GM19043 (cell line): Measurements from ENCODE around the gene F3.

Experiments
- ATAC-seq: cut with Tn5 transposase; IDR thresholded peaks from one replicate; pipeline ENCODE4 v1.9.1; 2021; ENCODE audit warnings: low read depth; ENCODE audit not compliant: unreplicated experiment

F3 gene

DNA sequence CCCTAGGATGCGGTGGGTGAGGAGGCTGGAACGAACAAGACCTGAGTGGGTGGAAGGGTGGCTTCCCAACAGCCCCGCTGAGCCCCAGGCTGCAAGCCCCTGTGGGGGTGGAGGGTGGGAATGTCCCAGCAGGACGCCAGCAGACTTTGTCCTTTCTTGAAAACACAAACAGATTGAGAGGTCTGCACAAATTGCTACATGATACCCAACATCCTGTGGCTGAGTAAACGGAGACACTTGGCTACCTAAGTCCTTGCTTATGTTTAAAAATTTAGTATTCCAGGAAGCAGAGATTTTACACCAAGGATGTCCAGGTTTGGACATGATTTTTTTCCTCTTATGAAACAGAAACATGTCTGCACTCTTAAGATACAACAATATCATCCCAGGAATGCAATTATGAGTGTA is 11.8 kb upstream of the F3 start:
- ATAC-seq: no peak

DNA sequence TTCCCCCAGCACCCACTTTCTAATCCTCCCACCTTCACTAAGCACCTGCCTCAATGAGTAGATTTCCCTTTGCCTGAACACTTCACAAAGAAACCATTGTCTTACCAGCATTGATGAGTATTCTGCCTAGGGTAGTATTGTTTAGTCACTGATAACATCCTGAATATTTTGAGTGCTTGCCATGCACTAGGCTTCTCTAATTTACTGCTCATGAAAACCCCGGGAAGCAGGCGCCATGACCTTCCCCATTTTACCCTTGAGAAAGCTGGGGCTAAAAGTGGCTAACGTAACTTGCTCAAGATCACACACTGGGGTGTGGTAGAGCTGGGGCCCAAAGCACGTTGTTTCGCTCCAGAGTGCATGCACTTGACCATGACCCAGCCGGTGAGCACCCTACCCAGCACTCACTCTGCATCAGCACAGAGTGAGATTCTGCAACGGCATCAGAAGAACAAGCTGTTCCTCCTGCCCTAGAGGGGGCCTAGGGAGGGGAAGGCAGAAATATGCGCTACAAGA is 10.6 kb upstream of the F3 start:
- ATAC-seq: no peak

DNA sequence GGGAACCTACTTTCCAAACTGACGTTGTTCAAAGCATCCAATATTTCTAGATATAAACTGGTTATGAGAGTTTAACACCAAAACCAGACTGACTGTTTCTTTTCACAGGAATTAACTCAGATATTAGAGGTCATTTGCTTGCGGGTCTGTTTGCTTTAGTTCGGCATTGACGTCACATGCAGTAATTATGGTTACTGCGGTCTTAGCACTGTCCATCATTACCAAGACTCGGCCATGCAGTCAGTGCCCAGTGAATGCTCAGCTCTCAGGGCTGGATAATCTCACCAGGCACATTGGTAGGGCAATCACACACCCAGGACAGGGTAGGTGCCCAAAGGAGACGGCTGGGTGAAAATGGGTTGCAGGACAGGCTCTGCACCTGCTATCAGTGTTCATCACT is 9.9 kb upstream of the F3 start:
- no peak for ATAC-seq

DNA sequence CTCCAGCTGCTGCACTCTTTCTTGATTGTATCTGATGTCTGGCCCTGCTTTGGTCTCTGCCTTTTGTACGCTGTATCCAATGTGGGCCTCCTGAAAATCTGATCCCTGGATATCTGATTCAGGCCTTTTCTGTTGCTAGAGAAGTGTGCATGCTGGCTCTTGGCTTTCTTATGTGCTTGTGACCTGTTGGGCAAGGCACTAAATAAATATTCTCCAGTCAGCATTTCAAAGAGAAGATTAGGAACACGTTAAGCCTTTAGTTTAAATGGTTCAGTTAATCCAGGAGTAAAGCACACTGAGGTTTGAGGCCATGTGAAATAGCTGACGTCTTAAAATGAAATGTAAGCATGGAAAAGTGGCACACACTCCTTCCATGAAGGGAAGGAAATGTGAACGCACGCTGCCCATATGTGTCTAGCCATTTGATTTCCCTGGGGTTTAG is 9.3 kb upstream of the F3 start:
- ATAC-seq: no peak

DNA sequence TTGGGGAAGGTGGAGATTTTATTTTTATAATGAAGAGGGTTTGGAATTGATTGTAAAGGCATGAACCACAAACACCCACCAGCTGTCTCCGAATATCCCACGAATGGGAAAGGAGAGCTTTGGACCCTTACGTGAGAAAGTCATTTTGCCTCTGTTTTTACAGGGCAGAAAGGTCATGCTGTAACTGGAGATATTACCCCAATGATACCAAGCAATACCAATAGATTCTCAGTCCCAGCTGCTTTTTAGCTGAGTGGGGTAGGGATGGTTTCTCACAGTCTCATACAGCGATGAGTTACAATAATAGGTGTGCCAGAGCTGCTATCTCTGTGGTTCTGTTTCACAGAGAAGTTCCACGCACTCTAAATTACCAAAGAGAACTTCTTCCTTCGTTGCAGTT is 8.8 kb upstream of the F3 start:
- no peak for ATAC-seq

DNA sequence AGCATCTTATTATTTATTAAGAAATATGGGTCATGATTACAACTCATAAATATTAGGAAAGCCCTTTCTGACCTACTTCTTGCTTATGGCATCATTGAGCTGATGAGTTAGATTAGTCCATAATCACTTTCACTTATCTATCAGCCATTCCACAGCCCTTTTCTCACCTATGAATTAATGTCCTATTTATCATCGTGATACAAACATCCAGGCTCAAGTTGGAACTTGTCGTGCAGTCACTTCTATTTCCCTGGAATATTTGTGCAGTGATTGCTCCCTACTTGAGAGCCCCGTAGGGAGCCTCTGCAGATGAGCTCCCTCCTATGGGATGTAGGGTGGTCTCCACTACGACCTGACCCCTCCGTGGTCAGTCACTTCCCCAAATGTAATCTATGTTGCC is 8.1 kb upstream of the F3 start:
- no peak for ATAC-seq

DNA sequence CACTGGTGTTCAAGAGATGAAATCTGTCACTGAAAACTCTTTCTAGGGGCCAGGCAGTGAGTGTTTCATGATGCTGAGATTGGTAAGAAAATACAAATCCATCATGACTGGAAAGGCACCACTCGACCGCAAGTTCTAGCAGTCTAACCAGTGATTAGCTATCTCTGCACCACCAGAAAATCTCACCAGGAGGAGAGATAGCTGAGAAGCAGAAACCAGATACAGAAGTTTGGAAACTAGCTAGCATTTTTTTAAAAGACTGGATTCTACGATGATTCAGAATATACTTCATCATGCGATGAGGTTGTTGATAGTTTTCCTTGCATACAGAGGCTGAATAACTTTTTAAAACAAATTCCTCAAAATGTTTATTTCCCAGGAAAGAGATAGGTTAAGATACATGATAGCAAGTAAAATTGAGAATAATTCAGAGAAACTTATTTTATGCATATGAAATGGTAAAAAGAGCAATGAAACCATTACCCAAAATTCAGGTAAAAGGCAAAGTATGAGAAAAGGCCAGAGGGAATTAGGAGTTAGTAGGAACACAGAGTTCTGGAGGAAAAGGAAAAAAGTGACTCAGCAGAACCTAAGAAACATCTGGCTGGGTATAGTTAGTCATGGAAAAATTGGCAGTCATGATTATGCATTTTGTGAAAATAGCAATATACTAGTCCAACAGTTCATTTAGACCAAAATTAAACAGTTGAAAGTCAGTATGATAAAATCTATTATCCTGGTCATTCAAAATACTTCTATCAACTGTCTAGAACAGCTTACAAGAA is 3.3 kb upstream of the F3 start:
- no peak for ATAC-seq

DNA sequence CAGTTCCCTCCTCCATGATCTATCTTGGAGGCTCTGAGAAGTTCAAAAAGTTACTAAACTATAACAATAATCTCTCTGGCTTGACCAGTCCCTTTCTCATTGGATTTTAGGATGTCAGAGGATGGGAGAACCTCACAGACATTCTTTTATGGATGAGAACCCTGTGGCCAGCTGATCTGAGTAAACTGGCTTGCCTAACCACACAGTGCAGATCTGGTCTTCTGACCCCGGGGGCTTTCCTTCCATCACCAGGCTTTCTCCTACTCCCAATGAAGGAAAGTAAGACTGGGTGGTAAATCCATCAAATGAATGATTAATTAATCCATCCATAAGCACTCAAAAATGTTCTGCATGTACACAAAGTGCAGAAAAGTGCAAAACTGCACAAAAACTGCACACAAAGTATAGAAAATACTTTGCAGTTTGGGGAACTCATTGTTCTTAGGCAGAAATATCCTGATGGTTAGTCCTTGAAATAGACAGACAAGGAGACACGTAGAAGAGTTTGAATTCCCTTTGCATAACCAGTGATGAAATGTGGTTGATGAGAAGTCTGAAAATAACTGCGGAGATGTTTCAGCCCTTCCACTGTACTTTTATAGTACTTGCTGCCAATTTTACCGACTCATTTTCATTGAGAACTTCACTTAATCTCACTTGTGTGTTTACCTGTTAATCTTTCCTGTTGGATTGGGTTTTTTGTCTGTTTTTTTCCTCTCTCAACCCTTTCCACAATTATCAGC is 2.5 kb upstream of the F3 start:
- no peak for ATAC-seq

DNA sequence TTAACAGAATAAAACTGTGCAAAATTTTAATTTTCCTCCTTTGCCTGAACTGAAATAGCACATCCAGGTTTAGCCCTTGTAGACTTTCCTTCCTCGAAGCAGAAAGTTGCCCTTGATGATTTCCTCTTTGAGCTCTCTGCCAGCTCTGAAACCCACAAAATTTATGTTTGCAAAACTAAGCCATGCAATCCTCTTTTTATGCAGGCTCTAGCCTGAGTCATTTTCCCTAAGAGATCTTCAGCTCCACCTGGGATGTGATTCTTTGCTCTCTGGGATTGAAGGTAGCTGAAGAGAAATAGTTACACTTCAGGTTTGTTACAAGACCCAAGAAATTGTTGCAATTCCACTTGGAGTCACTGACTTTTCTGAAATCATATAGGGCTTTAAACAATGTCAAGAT is 1.4 kb upstream of the F3 start:
- no peak for ATAC-seq

DNA sequence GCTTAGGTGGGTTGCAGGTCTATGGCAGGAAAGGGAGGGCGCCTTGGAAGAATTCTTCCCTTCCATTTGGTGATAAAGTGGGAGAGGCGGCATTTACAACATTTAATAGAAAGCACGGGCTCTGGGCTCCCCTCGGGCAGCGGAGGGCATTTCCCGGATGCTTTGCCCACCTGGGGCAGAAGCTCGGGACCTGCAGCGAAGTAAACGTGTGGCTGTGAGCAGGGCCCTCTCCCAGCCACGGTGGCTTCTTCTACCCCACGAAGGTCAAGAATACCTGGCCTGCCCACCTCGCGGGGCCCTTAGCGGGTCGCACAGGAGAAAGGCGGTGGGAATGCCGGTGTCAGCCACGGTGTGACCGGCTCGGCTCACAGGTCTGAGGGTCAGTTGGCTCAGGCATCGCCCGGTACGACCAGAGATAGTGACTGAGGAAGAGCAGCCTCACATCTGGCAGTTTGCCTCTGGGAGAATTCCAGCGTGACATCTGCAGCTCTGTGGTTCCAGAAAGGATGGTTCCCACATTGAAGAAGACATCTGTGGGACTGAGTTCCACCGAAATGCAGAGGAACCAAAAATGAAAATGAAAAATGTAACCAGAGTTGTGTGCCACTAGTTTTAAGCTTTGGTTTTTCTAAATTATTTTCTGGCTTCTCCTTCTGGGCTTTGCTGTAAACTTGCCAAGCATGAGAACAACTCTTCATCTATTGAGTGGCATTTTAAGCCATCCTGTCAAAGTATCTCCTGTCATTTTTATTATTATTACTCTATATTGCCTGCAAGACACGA is 720 bp upstream of the F3 start:
- ATAC-seq: no peak

DNA sequence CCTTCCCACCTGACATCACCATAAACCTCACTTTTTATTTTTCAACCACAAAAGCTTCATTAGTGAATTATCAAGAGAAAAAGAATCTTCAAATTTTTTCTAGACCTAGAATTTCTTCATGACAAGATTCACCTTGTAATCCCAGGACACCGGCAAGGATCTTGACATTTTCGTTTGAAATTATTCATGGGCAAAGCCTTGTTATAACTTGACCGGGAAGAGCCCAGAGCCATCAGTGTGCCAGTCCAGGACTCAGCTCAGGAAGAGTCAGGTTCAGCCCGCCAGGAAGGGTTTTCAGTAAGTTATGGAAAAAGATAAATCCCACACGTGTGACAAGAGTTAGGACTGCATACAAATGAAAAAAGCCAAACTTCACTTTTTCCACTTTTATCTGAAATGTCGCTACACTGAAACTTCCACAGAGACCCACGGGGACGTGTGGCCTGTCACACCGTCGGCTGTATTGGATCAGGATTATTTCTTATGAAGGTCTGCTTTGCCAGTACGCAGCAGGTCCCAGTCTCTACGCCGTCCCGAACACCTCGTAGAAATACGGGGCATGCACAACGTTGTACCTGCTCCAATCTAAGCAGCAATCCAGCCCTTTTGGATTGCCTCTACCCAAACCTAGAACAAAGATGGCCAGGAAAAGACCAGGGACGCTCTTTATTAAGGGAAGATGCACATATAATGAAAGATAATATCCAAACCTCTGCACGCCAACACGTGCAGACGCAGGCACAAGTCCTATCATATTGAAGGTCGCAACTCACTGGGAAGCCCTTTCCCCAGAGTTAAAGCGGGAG is 916 bp downstream of the F3 start:
- no peak for ATAC-seq

DNA sequence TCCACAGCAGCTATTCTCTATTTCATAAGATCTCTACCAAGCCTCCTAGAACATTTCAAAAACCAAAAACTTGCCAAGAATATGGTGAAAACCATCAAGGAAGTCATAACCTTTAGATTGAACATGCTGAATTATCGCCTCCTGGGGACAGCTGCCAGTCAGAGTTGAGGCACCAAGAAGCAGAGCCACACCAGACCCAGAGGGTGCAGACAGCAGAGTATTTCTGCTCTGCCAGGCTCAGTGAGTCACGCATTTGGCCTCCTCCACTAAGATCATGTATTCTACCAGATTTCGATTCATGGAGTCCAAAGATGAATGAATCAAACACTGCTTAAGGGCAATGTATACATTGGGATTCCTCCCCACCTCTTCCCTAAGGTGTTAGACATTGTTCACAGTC is 2.1 kb downstream of the F3 start:
- ATAC-seq: no peak

DNA sequence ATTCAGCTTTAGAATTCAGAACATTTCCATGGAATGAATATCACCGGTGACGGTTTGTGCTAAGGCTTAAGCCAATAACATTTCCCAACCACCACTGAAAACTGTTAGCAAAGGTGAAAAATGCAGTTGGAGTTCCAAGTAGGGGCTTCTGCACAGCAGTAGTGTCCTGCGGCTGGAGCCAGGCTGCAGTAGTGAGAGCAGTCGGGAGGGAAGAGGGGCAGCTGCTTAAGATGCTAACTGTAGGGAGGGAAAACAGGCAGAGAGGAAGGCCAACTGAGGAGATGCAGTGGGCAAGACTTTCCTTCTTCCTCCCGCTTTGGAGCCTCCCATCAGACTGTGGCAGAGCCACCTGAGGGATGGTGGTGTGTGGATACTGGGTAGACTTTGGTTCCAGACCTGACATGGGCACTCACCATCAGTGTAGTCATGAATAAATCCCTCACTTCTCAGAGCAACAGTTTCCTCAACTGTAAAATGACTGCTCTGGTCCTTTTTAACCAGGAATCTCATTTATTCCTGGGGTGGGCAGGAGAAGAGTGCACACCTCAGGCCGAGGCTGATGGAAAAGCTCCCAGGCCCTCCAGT is 3.2 kb downstream of the F3 start:
- no peak for ATAC-seq

DNA sequence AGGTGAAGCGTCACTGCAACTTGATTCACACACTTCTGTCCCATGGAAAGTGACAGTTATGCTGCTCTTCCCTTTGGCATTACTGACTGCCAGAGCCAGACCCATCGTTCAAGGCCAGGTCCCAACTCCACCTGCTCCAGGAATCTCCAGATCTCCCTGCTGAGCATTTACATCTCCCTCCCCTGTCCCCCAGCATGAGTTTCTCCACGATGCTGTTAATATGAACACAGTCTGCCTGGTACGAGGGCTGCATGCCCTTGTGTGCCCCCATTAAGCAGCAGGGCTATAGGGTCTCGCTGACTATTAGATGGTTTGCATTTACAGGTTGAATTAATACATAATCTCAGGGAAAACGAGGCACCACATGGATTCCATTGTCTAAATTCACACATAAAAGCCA is 4.3 kb downstream of the F3 start:
- ATAC-seq: no peak

DNA sequence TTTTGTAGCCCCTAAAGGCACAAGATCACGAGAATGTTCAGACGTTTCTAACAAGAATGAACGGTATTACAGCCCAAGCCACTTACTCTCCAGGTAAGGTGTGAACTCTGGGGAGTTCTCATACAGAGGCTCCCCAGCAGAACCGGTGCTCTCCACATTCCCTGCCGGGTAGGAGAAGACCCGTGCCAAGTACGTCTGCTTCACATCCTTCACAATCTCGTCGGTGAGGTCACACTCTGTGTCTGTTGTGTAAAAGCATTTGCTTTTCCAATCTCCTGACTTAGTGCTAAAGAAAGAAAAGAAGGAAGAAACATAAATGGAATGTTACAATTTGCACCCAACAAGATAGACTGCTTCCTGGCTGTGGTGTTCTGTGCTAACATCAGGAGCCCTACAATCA is 5.7 kb downstream of the F3 start:
- no peak for ATAC-seq

DNA sequence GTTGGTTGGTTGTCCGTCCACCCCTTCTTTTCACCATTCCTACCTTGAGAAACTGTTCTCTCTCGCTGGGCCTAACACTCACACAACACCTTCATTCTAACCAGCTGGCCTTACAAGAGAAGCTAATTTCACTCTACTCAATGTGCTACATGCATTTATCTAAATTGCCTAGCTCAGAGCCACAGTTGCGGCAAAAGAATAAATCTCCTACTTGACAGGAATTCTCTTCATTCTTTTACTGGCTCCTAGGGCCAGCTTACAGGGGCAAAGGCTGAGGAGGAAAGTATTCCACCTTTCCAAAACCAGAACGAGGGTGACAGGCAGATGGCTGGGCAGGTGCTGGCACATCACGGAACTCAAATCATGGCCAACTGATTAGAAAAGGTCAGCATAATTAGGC is 6.5 kb downstream of the F3 start:
- ATAC-seq: no peak

DNA sequence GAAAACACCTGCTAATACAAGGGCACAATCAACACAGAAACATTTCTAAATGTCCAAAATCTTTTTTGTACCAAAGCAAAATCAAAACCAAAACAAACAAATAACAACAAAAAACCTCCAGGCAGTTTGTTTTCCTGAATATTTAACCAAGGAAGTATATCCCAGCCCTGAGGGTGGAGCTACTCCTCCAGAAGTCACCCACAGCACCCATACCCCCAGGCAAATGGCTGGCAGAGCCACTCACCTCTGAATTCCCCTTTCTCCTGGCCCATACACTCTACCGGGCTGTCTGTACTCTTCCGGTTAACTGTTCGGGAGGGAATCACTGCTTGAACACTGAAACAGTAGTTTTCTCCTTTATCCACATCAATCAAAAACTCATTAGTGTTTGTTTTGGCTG is 9.5 kb downstream of the F3 start:
- ATAC-seq: no peak

DNA sequence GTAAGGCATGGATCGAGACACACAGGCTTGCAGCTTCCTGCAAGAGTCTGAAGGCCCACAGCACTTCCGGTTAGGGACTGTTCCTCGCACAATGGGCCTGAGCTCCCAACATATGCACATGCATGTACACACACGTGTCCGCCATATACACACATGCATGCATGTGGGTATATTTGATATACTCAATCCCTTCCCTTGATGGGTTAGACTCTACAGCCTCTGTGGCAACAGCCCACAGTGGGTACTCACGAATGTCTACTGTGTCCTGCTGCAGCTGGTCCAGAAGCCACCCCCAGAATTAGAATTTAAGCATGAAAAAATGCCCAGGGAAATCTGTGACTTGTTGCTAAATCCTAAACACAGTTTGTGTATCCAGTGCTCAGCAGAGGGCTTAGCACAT is 9.9 kb downstream of the F3 start:
- ATAC-seq: no peak

DNA sequence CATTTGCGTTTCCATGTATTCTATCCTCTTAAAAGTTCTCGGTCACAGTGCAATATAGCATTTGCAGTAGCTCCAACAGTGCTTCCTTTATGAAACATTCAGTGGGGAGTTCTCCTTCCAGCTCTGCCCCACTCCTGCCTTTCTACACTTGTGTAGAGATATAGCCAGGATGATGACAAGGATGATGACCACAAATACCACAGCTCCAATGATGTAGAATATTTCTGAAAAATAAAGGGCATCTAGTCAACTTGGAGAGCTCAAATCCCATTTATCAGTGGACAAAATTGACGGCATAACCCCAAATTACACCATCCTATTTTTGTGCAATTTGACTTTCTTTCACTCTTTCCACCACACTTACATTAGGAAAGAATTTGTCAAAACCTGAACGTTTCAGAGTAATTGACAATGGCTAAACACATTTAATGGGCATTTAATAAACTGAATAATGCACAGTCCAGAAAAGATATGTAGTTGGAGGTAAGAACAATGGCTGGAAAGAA is 11.1 kb downstream of the F3 start:
- no peak for ATAC-seq

DNA sequence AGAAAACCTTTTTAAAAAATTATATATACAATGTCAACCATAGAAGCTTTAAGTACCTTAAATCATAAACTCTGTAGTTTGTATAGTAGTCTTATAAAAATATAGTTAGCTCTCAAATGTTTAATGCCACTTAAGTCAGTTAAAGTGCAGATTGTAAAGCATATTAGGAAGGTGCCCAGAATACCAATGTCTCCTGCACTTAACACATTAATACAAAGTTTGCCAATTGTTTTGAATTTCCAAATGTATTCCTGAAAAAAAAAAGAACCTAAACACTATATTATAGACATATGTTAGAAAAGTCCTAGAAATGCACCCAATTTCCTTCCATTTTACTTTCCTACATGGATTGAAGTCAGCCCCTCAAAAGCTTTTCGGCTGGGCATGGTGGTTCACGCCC is 12.1 kb downstream of the F3 start:
- ATAC-seq: no peak
